HepG2 (cell line): ENCODE results near the gene PRM3. TPM values are rescaled to one million over a fixed set of nuclear protein-coding genes. Genes with fewer than 3 reads are reported as not detected.

Source experiments
- EED ChIP-seq: sonication (generic); formaldehyde crosslinking; IDR thresholded peaks from 2 replicates; pipeline ENCODE4 v1.5.0; 2020; ENCODE audit warnings: mild to moderate bottlenecking, missing genetic modification reagents
- KDM5B ChIP-seq: sonication (generic); formaldehyde crosslinking; IDR thresholded peaks from 2 replicates; pipeline ENCODE4 v1.4.0; 2020; ENCODE audit warnings: missing genetic modification reagents, mild to moderate bottlenecking, borderline replicate concordance
- KLF6 ChIP-seq: IDR thresholded peaks from 2 replicates; pipeline ENCODE4 v1.8.0; 2016; ENCODE audit warnings: missing biosample characterization, missing genetic modification reagents
- NBN ChIP-seq: fragments of 450-650 bp; conservative IDR thresholded peaks from 2 replicates; pipeline ENCODE4 v1.6.1; 2017
- REPIN1 ChIP-seq: sonication (generic); formaldehyde crosslinking; IDR thresholded peaks from 2 replicates; pipeline ENCODE4 v1.8.0; 2022; ENCODE audit warnings: missing genetic modification reagents, low read depth, mild to moderate bottlenecking, borderline replicate concordance
- SMAD1 ChIP-seq: sonication (generic); formaldehyde crosslinking; IDR thresholded peaks from 2 replicates; pipeline ENCODE4 v1.4.0; 2020; ENCODE audit warnings: missing genetic modification reagents, low read depth, mild to moderate bottlenecking, borderline replicate concordance
- SNAI1 ChIP-seq: sonication (generic); formaldehyde crosslinking; IDR thresholded peaks from 2 replicates; pipeline ENCODE4 v1.5.0; 2020; ENCODE audit warnings: mild to moderate bottlenecking, missing genetic modification reagents, borderline replicate concordance
- SNAPC2 ChIP-seq: sonication (generic); formaldehyde crosslinking; IDR thresholded peaks from 2 replicates; pipeline ENCODE4 v1.8.1; 2022; ENCODE audit warnings: mild to moderate bottlenecking, missing genetic modification reagents
- U2AF2 ChIP-seq: fragments of 200-400 bp; formaldehyde crosslinking; IDR thresholded peaks from 2 replicates; pipeline ENCODE4 v1.6.1; 2017; ENCODE audit warnings: low read depth, mild to moderate bottlenecking, low read length
- XRCC5 ChIP-seq: fragments of 200-400 bp; formaldehyde crosslinking; optimal IDR thresholded peaks from 2 replicates; pipeline ENCODE3; 2017; ENCODE audit warnings: mild to moderate bottlenecking, low read length
- YEATS2 ChIP-seq: sonication (generic); formaldehyde crosslinking; IDR thresholded peaks from 2 replicates; pipeline ENCODE4 v1.4.0; 2020; ENCODE audit warnings: missing genetic modification reagents, borderline replicate concordance
- ZNF230 ChIP-seq: sonication (generic); formaldehyde crosslinking; IDR thresholded peaks from 2 replicates; pipeline ENCODE4 v1.4.0; 2020; ENCODE audit warnings: mild to moderate bottlenecking, missing genetic modification reagents
- ZNF383 ChIP-seq: sonication (generic); formaldehyde crosslinking; IDR thresholded peaks from 2 replicates; pipeline ENCODE4 v1.4.0; 2020; ENCODE audit warnings: missing genetic modification reagents, mild to moderate bottlenecking, borderline replicate concordance
- polyA plus RNA-seq, 8 experiments: library from polyadenylated mRNA; depleted of rRNA in 3 of 8; stranded (reverse) in 7 of 8; unstranded in 1 of 8; fragments of >200 nt; fragmentation: Illumina TruSeq in 4 of 8; extraction: Trizol in 4 of 8; gene quantifications; 2 replicates each; pipeline versions ENCODE4 v1.2.1 to v1.2.3, GENCODE V29; 2011 to 2016; ENCODE audit warnings: low read depth in 4 of 8, missing spikeins in 1 of 8, mixed read lengths in 1 of 8; ENCODE audit not compliant: insufficient read depth in 1 of 8
- total RNA-seq, 5 experiments: library from RNA; depleted of rRNA; stranded (reverse); fragments of >200 nt; fragmentation: Illumina TruSeq; extraction: Trizol; gene quantifications; 2 replicates each; pipeline ENCODE4 v1.2.3, GENCODE V29; 2016; ENCODE audit warnings: low read depth in 1 of 5
- TF ChIP-seq, protein P1 (sequence below): sonication (generic); formaldehyde crosslinking; IDR thresholded peaks from 2 replicates; pipeline ENCODE4 v1.4.0; 2020; ENCODE audit warnings: missing genetic modification reagents; ENCODE audit errors: not compliant biosample characterization
- TF ChIP-seq, protein P2 (sequence below): sonication (generic); formaldehyde crosslinking; IDR thresholded peaks from 2 replicates; pipeline ENCODE4 v1.4.0; 2020; ENCODE audit warnings: missing genetic modification reagents
- TF ChIP-seq, protein P3 (sequence below): sonication (generic); formaldehyde crosslinking; IDR thresholded peaks from 2 replicates; pipeline ENCODE4 v1.5.1; 2020; ENCODE audit warnings: mild to moderate bottlenecking, missing genetic modification reagents, moderate library complexity
- TF ChIP-seq, protein P4 (sequence below): IDR thresholded peaks from 2 replicates; pipeline ENCODE4 v1.6.1; 2018; ENCODE audit warnings: missing genetic modification reagents, mild to moderate bottlenecking, missing compliant biosample characterization

PRM3 gene
- total and polyA plus RNA-seq, 2 of the 13 experiments (the other 11 are each of a cell fraction or from before 2014, with no cell fraction given), result not detected

DNA sequence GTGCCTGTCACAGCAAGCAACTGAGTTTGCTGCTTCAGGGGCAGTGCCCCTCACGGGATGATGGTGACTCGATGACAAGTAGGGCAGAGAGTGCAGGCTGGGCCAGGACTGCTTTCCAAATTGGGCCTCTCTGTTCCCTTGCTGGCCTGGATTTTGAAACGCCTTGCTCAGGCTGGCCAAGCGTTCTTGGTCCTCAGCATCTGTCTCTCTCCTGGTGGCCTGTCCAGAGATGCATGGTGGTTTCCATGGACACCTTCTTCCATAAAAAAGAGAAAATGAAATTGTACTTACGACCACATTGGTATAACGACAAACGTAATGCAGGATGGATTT, 27.1 kb upstream of the PRM3 start (continued):
- TF ChIP-seq SNAI1 (CRISPR knock-in tag) (no peak), SMAD1 (CRISPR knock-in tag) (no peak), SNAPC2 (CRISPR knock-in tag) (no peak), KLF6 (CRISPR knock-in tag) (no peak), NBN (no peak), KDM5B (no peak), EED (no peak), U2AF2 (no peak), YEATS2 (no peak), ZNF383 (CRISPR knock-in tag) (no peak), ZNF230 (no peak), REPIN1 (CRISPR knock-in tag) (no peak), XRCC5 (no peak)
- TF ChIP-seq, protein P1, sequence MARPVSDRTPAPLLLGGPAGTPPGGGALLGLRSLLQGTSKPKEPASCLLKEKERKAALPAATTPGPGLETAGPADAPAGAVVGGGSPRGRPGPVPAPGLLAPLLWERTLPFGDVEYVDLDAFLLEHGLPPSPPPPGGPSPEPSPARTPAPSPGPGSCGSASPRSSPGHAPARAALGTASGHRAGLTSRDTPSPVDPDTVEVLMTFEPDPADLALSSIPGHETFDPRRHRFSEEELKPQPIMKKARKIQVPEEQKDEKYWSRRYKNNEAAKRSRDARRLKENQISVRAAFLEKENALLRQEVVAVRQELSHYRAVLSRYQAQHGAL (CRISPR knock-in tag), result no peak
- TF ChIP-seq, protein P2, sequence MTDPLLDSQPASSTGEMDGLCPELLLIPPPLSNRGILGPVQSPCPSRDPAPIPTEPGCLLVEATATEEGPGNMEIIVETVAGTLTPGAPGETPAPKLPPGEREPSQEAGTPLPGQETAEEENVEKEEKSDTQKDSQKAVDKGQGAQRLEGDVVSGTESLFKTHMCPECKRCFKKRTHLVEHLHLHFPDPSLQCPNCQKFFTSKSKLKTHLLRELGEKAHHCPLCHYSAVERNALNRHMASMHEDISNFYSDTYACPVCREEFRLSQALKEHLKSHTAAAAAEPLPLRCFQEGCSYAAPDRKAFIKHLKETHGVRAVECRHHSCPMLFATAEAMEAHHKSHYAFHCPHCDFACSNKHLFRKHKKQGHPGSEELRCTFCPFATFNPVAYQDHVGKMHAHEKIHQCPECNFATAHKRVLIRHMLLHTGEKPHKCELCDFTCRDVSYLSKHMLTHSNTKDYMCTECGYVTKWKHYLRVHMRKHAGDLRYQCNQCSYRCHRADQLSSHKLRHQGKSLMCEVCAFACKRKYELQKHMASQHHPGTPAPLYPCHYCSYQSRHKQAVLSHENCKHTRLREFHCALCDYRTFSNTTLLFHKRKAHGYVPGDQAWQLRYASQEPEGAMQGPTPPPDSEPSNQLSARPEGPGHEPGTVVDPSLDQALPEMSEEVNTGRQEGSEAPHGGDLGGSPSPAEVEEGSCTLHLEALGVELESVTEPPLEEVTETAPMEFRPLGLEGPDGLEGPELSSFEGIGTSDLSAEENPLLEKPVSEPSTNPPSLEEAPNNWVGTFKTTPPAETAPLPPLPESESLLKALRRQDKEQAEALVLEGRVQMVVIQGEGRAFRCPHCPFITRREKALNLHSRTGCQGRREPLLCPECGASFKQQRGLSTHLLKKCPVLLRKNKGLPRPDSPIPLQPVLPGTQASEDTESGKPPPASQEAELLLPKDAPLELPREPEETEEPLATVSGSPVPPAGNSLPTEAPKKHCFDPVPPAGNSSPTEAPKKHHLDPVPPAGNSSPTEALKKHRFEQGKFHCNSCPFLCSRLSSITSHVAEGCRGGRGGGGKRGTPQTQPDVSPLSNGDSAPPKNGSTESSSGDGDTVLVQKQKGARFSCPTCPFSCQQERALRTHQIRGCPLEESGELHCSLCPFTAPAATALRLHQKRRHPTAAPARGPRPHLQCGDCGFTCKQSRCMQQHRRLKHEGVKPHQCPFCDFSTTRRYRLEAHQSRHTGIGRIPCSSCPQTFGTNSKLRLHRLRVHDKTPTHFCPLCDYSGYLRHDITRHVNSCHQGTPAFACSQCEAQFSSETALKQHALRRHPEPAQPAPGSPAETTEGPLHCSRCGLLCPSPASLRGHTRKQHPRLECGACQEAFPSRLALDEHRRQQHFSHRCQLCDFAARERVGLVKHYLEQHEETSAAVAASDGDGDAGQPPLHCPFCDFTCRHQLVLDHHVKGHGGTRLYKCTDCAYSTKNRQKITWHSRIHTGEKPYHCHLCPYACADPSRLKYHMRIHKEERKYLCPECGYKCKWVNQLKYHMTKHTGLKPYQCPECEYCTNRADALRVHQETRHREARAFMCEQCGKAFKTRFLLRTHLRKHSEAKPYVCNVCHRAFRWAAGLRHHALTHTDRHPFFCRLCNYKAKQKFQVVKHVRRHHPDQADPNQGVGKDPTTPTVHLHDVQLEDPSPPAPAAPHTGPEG (CRISPR knock-in tag), result no peak
- TF ChIP-seq, protein P3, sequence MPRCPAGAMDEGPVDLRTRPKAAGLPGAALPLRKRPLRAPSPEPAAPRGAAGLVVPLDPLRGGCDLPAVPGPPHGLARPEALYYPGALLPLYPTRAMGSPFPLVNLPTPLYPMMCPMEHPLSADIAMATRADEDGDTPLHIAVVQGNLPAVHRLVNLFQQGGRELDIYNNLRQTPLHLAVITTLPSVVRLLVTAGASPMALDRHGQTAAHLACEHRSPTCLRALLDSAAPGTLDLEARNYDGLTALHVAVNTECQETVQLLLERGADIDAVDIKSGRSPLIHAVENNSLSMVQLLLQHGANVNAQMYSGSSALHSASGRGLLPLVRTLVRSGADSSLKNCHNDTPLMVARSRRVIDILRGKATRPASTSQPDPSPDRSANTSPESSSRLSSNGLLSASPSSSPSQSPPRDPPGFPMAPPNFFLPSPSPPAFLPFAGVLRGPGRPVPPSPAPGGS (CRISPR knock-in tag), result no peak
- TF ChIP-seq, protein P4, sequence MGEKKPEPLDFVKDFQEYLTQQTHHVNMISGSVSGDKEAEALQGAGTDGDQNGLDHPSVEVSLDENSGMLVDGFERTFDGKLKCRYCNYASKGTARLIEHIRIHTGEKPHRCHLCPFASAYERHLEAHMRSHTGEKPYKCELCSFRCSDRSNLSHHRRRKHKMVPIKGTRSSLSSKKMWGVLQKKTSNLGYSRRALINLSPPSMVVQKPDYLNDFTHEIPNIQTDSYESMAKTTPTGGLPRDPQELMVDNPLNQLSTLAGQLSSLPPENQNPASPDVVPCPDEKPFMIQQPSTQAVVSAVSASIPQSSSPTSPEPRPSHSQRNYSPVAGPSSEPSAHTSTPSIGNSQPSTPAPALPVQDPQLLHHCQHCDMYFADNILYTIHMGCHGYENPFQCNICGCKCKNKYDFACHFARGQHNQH (CRISPR knock-in tag), result peak; percentile 17; the same call in 1 of the 2 replicates
